NCI-H128 (cell line): Measurements from ENCODE around the gene DPYD.

Experiments
- DNase-seq: peaks from one replicate; lab custom pipeline; 2025; ENCODE audit not compliant: unreplicated experiment; lab: John Stamatoyannopoulos, UW

The DPYD gene

DNA sequence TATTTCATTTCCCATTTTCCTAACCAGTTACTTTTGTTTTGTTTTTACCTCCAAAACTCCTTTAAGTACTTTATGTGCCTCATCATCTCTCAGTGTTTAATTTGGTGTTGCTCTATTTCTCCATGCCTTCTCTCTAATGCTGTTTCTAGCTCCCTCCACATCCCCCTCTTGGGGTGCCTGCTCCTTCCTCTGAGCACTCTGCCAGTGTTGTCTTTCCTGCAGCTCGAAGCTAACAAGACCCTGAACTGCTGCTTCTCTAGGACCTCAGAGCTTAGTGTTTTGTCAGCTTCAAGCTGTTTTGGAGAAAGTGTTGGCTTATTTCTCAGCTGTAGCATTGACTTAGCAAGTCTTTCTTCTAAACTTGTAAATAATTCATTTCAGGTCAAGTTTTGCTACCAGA lies 290.6 kb downstream of the DPYD start:
- DNase-seq, result no peak

DNA sequence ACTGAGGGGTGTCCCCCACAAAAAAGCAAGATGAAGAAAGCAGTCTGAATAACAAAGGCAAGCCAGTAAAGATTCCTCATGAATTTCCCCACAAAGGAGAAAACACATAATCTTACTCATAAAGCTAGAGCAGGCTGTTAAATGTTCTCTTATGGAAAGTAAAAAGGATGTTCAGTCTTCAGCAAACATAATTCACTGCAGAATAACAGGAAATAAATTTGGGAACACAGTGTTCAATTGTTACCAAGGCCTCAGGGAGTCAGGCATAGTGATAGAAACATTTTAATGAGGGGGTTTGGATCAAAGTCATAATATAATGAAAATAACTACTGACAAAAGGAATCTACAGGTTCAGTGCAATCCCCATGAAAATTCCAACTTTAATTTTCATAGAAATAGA lies 297.6 kb downstream of the DPYD start:
- DNase-seq, result no peak

DNA sequence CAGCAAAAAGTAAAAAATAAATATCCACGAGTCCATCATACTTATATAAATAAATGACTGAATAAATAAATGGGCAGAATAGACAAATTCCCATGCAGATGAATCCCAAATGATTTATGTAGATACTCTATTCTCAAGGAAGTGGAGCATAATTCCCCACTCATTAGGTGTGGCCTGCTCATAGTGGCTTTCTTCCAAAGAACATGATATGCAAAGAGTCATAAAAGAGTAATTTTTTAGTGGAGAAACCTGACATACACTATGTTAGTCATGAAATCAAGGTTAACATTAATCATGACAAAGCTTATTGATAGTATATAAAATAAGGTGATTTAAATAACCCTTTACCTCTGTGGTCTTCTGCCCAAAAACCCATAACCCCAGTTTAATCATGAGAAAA lies 298.9 kb downstream of the DPYD start:
- no peak for DNase-seq

DNA sequence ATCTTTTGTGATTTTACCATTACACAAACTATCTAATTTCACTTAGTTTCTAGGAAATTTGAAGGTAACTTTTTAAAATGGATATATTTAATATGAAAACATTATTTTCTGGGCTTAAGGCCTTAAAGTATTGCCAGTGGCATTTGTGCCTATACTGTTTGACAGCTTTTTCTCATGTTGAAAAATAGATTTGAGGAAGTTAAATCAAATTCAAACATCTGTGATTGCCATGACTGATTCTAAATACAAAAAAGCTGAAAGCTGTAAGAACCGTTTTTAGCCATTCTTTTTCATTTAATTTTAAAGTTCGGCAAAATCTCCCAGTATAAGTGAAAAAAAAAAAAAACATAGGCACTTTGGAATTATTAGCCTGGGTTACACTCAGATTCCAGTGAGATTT lies 301.1 kb downstream of the DPYD start:
- DNase-seq, result no peak

DNA sequence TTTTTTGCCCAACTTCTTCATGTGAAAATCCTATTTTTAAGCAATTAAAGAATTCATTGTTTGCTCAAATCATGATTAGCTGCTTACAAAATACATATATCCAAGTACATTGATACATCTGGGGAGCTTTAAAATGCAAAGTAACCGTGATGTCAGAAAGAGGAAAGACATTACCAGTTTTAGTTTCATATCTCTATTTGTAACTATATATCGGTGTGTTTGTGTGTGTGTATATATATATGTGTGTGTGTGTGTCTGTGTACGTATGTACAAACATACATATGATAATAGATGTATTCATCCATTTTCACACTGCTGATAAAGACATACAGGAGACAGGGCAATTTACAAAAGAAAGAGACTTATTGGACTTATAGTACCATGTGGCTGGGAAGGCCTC lies 310.1 kb downstream of the DPYD start:
- no peak for DNase-seq

DNA sequence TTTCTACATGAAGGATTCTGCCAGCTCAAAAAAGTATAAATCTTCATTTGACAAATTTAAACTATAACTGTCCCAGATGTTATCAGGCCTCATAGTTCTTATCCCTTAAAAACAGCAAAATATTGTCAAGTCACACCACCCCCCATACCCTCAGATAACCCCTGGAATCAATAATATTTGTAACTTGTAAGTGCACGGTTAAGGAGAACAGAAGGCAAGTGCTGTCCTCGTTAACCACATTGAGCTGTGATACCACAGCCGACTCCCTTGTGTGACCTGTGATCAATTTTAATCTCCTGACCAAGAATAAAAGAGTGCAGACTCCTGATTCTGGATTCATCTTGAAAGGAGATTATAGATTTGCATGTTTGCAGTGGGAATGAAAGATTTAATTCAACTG lies 310.7 kb downstream of the DPYD start:
- DNase-seq, result no peak

DNA sequence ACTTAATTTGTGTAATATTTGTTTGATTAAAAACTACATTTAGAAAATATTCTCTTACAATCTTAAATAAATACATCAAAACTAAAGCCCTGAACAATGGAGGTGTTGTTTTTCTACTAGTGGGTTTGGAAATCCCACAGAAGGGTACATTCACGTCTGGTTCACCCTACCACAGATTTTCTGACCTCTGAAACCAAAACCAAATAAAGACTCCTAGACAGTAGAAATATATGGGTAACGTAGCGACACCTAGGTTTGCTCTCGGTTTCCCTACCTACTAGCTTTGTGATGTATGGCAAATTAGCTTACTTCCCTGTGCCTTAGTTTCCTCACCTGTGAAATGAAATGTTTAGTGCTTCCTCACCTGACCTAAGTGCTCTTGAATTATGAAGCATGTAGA lies 312.6 kb downstream of the DPYD start:
- no peak for DNase-seq

DNA sequence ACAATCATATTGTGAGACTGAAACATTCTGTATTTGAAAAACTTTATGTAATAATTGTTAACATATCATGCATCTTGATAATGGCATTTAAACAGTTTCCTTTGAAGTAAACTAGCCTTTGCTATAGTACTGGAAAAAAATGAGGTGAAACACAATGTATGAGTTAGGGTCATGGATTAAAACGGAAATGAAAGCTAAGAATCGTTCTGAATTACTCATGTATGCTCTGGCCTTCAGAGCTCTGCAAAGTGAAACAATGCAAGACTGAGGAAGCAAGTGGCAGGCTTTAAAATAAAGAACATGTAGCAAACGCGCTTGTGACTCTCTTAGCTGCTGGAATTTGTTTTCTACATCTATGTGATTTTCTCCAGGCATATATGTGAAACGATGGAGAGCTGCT lies 317.1 kb downstream of the DPYD start:
- no peak for DNase-seq

DNA sequence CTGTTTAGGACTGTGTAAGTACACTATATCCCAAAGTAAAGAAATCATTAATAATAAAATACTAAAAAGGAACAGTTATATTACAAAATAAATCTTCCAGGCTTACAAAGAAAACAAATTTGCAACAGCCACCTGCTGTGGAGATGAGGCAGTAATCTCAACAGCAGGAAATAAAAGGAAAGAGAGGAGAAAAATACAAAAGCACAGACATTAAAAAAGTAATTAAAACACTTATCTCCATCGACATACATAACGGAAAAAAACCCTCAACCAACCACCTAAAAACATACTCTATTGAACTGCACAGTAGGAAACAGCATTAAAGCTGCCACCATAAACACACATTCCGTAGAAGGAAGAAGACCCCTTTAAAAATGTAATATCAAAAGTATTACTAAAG lies 317.6 kb downstream of the DPYD start:
- no peak for DNase-seq

DNA sequence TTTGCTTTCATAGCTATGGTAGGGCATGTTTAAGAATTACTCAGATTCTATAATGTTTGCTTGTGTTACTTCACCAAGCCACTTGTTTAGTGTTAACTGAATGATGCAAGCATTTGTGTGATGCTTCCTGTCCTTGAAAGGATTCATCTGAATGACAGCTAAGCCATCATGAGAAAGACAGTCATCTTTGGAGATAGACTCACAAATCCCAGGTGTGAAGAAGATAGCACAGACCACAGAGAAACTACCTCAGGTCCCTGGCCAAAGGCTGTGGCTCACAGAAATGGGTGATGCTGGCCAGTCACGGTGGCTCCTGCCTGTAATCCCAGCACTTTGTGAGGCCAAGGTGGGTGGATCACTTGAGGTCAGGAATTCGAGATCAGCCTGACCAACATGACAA lies 321.4 kb downstream of the DPYD start:
- DNase-seq, result no peak

DNA sequence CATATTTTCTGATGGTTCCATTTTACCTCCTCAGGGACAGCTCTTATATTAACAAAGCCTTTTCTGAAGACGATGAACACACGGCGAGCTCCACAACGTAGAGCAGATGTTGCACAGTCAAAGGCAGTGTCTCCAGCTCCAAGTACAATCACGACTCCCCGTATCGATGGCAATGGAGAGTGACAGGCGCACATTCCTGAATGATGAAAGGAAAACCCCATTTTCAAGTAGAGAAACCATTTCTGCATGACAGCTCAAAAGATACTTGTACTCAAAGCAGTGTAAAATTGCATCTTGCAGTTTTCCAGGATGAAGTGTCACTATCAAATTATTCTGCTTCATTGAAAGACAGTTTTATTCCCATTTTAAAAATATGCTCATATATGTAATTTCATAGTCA lies 327.6 kb downstream of the DPYD start:
- no peak for DNase-seq

DNA sequence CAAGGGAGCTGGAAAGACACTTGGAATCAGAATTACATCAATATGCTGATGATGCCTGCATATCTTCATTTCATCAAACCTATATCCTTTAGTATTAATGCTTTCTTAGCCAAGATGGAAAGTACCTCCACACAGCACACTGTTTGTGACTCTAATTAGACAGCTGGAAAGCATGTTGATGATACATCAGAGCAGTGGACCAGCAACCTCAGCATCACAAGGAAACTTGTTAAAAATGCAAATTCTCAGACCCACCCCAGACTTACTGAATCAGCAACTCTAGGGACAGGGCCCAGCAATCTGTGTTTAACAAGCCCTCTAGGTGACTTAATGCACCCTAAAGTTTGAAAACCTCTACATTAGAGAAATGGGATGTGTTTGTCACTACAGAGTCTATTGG lies 332.1 kb downstream of the DPYD start:
- DNase-seq, result no peak

DNA sequence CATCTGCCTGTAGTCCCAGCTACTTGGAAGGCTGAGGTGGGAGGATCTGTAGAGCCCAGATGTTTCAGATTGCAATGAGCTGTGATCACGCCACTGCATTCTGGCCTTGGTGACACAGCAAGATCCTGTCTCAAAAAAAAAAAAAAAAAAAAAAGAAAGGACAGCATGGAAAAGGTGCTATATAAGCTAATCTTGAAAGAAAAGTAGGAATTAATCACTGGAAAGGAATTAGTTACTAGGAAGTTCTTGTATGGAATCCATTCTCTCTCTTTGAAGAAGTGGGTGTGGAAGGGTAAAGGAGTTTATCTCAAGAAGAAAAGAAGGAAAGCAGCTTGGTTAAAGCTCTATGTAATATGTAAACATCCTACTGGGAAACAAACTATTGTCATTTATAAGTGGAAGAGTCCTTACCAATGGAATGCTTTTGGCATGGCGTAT lies 339.2 kb downstream of the DPYD start:
- DNase-seq, result no peak

DNA sequence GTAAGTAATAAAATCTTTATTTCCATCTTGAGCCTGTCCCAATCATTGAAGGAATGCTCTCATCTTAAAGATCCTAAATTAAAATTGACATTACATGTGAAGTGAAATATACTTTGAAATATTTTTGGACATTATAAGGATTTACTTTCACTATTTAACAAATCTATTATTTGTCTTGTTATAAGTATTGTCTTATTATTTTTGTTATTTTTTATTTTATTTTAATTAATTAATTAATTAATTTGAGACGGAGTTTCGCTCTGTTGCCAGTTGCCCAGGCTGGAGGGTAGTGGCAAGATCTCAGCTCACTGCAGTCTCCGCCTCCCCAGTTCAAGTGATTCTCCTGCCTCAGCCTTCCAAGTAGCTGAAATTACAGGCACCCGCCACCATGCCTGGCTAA lies 343.2 kb downstream of the DPYD start:
- DNase-seq, result no peak

DNA sequence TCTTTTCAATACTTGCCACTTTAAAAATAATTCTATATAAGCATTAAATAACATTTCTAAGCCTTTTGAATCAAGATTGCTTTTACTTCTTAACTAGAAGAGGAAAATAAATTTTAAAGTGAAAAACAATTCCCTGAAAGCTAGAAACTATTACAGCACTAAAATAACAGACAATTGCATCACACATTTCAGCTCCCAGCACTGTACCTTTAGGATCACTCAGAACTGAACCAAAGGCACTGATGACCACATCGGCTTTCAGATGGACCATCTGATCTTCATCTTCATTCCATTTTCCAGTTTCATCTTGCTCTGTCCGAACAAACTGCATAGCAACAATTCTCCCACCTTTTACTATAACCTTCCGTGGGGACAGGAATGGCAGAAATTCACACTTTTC lies 347.3 kb downstream of the DPYD start:
- DNase-seq, result no peak

DNA sequence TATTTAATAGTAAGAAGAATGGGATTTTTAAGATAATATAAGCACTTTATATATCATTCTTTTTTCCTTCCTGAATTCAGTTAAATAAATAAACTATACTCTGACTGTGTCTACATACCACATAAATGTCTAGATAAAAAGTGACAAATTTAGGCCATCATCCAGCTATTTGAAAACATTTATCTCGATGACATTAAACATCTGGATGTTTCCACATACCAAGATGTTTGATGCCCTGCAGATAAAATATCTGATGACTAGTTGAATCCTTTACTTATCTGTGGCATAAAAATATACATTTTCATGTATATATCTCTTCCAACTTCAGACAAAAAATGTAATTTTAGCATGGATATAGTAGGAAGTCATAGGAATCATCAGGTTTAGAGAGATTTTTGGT lies 348.3 kb downstream of the DPYD start:
- no peak for DNase-seq

DNA sequence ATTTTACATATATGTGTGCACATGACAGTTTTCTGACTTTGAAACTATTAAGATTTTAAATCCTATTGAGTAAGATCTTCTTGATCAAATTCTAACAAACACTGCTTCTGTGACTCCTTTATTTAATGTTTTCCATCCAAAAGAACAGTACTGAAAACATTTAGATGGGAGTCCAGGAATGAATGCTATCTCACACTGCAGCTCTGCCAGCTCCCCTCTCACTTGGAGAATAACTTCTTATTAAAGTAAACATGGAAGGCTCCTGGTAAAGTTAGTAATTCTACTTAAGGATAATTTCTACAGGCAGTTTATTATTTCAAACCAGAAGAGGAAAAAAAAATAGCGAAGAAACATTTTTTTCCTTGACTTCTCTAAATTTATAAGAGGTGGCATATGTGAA lies 349.1 kb downstream of the DPYD start:
- DNase-seq, result no peak

DNA sequence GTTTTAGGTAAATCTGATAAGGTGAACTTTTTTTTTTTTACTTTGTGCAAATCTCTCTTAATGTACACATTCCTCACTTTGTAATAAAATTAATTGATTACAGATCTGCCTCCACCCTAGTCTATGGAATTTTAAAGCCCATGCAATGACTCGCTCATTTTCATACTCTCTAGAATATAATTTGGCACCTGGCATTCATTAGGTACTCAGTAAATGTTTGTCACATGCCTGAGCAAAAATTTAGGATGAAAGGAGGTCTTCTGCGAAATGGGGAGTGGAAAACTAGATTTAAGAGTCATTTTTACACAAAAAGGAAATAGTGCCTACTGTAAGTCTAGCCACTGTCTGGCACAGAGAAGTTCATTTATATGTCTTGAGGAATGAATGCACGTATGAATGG lies 350.1 kb downstream of the DPYD start:
- no peak for DNase-seq

DNA sequence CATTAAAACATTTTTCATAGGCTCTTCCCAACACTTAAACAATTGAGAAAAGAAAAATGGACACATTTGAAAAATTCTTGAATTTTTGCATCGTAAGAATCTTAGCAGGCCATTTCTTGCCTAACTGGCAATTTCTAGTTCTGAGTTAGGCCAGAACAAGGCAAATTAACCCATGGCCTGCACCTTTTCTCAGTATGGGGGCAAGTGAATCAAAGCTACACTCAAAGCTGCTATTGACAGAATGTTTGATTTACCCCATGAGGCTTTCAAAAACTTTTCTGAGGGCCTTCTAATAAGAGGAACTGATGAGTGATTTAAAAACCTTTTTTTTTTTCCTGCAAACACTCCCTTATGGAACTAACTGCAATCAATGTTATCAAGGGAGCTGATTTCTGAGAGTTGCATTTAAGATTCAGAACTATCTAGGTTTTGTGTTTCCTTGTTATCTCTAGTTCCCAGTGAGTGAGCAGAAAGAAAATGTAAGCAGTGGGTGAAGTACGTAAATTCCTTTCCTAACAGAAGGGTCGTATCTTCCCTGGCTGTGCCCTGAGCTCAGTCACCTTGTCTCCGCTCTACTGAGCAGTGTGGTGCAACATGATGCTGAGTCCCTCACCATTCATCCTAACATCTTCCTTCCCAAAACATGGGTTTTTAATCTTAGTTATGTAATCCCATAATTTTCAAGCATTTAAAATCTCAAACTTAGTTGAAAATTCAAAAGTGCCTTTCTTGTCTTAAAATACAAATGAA lies 353.7 kb downstream of the DPYD start:
- DNase-seq, result no peak

DNA sequence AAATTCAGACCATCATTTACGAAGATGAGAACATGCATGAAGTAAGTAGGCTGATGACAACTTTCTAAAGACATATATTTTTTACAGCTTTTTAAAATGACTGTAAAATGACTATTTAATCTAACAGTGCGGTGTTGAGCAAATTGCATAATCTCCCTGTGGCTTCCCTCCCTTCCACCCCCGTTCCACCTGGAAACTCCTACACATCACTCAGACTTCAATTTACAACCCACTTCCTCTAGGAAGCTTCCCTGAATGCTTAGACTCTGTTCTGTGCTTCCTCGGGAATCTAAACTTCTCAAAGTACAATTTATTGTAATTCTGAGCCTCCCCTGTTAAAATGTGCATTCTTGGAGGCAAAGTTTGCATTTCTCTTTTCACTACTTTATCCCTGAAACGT lies 354.9 kb downstream of the DPYD start:
- DNase-seq, result no peak

DNA sequence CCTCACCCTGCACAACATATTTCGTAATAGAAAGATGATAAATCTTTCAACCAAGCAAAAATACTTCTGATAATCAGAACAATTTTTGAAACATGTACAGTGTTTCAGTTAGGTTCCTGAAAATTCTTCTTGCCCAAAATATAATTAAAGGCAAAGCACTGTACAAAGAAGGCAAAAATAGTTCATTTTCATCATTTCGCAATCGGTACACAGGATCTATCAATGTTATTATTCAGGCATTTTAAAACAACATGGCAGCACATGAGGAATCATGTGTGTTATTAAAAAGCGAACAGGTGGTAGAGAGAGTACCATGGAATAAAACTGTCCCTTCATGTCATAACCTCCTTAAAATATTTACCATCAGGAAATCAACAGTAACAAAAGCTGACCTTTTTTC lies 356.9 kb downstream of the DPYD start:
- no peak for DNase-seq

DNA sequence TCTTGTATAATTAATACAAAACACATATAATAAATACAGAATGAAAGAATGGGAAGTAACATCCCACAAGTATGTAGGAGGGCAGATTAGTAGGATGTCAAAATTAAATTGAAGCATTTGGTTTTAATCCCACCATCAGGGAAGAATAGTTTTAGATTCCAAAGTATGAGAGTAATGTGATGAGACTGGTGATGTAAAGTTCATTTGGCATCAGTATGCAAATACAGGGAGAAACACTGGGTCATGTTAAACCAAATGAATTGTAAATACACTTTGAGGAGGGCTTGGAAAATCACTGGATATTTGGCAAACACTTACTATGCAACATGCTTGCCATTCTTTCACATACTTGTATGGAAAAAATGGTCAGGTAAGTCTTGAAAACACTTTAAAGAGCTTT lies 358.8 kb downstream of the DPYD start:
- no peak for DNase-seq

DNA sequence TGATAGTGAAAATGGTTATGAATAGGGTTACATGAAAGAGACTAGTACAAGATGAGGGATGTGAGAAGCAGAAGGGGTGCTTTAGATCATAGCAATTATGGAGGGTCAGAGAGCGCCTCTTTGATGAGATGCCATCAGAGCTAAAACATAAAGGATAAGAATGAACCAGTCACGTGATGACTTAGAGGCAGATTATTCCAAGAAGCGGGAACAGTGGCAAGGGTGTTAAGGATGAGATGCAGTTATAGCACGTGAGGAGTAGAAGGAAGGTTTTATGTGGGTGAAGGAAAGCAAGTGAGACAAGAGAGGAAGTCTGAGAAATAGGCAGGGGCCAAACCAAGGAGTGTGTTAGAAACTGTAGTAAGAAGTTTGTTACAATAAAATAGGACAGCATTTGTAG lies 360.1 kb downstream of the DPYD start:
- DNase-seq, result no peak

DNA sequence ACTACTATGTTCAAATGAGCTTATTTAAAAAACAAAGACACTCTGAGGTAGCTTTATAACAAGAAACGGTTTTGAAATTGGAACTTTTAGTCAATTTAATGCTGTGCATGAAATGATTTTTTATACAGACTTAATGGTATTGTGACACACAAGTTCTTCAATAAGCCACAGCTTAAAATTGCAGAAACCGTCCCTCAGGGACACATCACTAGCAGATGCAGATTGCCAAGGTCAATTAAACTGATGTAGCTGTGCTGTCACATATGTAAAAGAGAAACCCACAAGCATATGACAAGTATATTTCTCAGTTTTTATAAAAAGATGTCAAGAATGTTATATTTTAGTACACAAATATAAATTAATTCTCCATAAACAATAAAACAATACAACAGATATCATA lies 366.9 kb downstream of the DPYD start:
- no peak for DNase-seq
